ENCODE results near the gene INPP5E.

The INPP5E gene, protein sequence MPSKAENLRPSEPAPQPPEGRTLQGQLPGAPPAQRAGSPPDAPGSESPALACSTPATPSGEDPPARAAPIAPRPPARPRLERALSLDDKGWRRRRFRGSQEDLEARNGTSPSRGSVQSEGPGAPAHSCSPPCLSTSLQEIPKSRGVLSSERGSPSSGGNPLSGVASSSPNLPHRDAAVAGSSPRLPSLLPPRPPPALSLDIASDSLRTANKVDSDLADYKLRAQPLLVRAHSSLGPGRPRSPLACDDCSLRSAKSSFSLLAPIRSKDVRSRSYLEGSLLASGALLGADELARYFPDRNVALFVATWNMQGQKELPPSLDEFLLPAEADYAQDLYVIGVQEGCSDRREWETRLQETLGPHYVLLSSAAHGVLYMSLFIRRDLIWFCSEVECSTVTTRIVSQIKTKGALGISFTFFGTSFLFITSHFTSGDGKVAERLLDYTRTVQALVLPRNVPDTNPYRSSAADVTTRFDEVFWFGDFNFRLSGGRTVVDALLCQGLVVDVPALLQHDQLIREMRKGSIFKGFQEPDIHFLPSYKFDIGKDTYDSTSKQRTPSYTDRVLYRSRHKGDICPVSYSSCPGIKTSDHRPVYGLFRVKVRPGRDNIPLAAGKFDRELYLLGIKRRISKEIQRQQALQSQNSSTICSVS

DNA sequence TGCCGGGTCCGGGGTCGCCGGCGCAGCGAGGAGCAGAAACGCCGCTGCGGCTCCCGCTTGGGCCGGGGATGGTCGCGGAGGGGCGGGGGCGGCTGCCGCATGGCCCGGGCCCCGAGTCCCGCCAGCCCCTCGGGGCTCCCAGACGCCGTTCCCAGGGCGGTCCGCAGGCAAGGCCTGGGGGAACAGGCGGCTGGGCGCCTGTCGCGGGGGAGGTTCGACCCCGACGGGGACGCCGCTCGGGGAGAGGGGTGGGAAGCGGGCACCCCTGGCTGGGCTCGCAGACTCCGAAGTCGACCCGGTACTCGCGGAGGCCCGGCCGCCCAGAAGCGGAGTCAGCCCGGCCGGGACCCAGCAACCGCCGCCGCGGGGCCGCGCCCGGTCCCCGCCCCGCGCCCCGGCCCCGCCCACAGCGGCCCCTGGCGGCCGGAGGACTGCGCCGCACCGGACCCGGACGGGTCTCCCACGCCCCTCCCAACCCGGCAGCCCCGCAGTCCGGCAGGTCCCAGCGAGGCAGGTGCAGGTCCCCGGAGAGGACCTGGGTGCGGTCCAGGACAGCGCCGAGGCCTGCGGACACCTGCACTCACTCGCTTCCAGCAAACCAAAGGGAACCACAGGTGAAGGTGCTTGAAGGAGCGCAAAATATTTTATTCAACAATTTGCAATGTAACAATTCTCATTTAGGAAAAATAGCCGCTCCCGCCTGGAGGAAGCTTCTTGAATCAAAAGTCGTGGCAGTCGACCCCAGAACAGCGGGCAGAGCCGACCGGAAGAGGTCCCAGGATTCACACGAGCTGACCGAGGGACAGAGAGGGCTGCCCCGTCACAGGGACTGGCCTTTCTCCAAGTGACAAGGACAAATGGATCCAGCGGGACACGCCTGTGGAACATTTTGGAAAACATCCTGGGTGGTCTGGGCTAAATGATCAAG lies at the start of gene INPP5E:
Gene INPP5E, minus strand, starts transcription at position 365 of the 928 bp plus-strand sequence. CDS start 426 bp downstream, outside the sequence.
- DNase-seq: peak; percentile 81

DNA sequence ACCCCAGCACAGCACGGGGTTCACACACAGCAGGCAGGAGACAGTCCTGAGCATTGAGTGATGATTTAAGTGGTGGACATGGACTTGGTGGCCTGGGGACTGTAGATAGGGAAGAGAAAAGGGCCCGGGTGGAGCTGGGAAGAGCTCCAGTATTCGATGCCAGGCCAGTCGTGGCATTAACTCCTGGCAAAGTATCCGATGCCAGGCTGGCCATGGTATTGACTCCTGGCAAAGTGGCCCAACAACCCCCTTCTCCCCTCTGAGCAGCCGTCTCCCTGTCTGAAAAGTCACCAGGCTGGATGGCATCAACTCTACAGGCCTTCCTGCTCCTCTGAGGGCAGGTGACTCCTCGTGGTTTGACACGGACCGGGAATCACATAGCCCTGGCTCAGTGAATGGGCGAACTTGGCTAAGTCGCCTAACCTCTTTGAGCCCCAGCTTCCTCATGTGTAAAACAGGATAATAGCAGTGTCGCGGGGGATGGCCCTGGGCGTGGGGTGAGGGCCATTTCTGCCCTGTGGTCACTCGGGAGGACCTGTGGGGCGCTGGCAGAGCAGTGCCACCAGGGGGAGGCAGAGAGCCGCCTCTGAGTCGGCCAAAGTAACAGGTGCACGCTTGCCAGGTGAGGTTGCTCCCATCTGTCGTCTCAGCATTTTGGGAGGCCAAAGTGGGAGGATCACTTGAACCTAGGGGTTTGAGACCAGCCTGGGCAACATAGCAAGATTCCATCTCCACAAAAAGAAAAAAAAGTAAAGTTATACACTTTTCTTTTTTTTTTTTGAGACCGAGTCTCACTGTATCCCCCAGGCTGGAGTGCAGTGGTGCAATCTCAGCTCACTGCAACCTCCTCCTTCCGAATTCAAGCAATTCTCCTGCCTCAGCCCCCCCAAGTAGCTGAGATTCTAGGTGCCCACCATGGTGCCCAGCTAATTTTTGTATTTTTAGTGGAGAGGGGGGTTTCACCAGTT lies 48.9 kb upstream of the INPP5E start:
- DNase-seq: peak; percentile 61

DNA sequence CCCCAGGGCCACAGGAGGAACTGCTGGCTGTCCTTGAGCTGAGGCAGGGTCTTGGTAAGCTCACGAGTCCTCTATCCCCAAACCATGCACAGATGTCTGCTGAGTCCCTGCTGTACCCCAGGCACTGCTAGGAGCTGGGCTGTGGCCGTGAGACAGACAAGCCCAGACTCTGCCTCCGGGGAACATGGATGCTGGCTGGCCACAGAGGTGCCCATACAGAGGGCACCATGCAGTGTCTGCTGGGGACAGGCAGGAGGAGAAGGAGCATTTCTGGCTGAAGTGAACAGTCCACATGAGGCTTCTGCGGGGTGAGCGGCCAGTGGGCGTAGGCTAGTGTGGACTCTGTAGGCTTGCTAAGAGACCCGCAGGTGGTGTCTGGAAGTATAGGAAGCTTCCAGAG lies 48.0 kb upstream of the INPP5E start:
- DNase-seq: no peak

DNA sequence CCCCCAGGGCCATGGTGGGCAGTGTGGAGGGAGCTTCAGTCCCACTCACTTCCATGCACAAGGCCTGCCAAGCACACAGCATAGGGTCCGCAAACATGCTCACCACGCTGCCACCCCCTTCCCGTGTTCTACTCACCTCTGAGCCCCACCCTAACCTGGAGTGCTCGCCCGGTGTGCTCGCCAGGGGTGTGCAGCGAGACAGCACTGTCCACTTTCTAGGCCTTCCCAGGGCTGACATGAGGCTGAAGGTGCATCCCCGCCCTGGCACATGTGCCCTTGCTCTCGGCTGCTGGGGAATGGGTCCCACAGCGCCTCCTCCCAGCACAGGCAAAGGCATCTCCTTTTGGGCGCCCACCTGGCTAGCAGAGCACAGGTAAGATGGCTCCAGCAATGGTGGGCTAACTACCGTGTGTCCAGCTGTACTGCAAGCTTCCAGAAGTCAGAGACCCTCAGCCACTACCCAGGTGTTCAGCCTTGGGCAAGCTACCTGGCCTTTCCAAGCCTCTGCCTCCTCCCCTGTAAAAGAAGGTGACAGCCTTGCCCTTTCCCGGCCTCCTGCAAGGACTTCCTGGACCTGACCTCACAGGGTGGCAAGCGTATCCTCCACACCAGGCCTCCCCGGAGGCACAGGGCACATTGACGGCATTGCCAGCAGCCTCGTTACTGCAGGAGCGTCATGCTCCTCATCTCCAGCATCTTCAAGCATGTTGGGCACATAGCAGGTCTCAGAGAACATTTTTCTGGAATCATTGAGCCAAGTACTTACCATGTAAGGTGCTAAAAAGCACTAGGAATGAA lies 47.4 kb upstream of the INPP5E start:
- no peak for DNase-seq

DNA sequence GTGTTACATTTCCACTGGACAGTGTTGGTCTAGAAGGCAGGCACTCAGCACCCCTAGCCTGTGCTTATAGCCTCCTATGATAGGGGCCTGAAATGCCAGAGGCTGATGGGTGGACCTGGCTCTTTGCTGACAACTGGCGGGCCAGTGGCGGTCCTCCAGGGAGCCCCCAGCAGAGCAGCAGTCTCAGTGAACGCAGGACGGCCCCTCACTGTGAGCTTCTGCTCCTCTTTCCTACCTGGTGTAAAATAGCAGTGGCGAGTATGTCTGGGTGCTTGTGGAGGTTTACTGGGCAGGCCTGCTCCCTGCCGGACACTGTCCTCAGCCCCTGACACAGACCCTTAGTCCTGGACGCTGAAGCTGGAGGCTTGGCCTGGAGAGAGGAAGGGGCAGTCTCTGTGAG lies 46.5 kb upstream of the INPP5E start:
- no peak for DNase-seq

DNA sequence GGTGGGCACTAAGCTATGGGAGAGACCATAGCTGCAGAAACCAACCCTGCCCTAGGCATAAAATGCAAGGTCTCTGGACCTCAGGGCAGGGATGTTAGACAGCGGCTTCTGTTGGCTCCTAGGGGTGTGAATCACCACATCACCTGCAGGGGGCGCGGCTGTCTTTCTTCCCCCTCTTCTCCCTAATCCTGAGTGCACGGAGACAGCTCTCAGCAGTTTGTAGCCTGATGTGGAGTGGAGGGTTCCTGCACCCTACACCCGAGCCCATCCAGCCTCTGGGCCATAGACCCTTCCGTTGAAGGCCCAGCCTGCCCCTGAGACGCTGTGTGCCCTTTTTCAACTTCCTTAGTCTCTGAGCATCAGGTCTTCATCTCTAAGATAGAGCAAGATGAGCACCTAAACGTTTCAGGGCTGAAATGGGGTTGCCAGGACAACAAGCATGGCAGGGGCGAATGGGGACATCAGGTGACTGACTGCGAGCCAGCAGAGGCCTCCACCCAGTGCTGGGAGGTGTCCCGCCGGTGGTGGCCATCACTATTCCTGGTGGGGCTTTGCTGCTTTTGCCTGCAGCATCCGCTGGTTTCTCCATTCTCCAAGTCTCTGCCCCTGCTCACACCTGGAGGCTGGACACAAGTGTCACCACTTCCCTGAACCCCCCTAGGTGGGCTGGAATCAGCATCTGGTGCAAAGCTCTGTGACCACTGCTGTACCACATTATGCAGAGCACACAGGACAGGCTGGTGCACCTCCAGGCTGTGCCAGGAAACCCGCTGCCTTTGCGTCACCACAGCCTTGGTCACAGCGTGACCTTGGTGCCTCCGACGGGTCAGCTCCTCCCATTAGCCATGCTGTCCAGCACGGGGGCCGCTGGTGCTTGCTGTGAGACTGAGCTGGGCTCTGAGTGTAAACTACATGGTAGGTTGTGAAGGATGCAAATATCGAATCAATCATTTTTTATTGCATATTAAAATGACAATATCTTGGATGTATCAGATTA lies 45.7 kb upstream of the INPP5E start:
- DNase-seq: peak; percentile 91

DNA sequence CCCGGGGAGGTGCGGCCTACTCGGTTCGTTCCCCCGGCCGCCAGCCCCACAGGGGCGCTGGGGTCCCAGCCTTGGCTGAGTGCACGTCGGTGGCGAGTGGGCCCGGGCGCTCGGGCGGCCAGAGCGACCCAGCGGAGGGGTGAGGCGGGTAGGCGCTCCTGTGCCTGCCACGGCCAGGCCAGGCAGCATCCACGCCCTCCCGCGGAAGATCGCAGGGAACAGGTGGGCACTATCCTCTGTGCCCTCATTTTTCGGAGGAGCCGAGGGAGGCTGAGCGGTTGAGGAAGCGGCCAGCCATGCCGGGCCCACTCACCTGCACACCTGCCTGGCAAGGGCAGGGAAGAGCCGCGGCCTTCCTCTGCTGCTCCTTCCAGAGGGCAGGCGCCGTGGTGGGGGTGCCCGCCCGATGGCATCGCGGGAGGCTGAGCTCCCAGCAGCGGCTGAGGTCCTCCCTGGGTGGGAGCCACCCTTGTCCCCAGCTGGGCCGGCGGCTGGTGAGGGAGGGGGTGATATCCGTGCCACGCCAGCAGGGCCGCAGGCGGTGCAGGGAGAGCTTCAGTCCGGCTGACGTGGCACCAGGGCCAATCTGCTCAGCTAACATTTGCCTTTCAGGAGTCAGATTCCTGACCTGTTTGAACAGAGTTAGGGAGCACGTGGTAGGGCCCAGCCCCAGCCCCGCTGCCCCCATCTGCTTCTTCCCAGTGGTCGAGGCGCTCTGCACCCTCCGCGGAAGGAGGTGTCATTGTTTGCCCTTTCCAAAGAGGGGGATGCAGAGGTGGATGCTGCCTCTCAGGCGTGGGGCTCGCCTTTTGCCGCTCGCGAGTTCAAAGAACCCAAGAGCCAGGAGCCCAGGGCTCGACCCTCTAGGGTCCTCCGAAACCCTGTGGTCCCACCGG lies 44.8 kb upstream of the INPP5E start:
- DNase-seq: no peak

DNA sequence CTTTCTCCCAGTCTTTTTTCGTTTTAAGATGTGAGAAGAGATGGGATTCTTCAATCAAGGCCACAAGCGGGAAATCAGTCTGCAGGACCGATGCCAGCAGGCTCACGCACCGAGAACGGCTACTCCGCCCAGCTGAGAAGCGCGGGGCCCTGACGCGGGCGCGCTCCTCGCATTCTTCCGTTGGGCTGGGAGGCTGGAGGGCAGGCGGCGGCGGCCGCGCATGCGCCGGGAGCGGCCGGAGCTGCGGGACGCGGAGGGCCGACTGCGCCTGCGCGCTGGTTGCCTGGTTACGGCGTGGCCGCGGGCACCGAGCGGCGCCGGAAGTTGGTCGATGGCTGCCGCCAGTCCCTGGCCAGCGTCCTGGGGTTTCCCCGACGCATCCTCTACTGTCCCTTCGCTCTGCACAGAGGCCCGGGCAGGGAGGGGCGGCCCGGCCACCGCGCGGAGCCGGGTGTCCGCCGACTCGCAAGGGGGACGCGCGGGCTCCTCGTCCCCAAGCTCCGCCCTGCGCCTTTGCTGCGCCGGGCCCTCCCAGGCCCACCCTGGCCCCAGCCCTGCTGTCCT lies 44.0 kb upstream of the INPP5E start:
- DNase-seq: peak; percentile 96

DNA sequence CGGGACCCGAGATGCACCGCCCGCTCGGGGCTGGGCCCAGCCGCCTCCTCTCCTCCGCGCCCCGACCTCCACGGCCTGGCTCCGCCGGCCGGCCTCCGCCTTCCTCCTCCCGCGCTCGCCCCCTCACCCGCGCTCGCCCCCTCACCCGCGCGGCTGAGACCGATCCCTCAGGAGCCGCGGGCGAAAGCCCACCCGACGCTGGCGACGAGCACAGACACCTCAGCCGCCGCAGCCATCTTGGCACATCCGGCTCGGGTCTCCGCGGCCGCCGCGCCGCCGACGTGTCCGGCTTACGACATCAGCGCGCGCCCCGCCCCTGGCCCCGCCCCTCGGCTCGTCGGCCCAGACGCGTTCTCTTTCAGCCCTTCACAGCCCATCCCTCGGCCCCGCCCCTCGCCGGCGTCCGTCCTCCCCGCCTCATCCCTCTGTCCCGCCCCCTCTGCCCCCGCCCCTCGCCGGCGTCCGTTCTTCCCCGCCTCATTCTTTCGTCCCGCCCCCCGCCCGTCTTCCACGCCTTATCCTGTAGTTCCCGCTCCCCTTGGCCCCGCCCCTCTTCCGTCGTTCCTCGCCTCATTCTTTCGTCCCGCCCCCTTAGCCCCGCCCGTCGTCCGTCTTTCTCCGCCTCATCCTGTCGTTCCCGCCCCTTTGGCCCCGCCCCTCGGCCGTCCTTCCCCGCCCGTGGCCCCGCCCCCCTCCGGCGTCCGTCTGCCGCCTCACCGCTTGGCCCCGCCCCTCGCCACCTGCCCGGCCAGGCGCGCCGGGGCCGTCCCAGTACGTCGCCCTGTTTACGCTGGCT lies 43.3 kb upstream of the INPP5E start, which contains the start of gene SEC16A:
Gene SEC16A, minus strand, starts transcription at position 248 of the 796 bp plus-strand sequence. CDS start 5,425 bp downstream, outside the sequence.
- peak; percentile 99 for DNase-seq

DNA sequence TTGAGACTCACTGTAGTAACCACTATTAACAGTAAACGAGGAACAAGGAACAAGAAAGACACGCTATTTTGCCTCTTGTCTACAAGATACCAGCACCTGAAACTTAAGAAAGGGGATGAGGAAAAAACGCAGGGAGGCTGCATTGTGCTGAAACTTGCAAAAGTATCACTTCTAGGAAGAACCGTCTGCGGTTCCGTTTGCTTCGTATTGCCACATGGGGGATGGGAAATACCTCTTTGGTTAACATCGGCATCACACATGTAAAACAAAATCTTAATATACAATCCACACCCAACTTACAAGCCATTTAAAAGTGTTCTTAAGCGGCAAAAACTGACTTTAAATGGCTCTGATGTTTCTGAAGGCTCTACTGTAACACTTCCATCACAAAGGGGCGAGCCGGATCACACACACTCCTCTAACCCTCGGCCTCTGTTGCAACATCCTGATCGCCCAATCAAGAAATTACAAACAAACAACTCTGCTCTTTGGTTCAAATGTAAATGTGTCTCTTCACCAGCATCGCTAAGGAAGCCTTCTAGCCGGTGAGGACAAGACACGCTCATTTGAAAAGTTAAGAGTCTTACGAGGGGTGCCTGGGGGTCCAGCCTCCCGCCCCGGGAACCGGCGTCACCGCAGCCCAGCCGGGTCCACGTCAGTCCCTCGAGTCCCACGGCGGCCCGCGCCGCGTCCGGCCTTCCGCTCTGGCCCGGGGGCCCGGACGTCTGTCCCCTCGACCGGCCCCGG lies 42.6 kb upstream of the INPP5E start:
- peak; percentile 65 for DNase-seq

DNA sequence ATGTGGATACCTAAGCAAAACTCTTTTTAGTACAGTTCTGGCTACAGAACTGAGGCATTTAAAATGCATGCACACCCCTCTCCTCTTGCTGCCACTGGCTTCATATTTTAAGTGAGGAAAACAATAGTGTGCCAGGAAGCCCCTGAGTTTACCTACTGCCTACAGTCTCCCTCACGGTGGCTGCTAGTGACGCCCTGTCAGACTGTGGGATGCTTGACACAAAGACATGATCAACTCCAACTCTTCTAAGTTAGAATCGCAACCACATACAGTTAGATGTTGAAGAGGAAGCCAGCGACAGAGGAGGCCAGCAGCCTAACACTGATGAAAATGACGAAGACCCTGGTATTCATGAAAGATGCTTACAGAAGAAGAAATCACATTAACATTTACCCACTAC lies 41.9 kb upstream of the INPP5E start:
- no peak for DNase-seq

DNA sequence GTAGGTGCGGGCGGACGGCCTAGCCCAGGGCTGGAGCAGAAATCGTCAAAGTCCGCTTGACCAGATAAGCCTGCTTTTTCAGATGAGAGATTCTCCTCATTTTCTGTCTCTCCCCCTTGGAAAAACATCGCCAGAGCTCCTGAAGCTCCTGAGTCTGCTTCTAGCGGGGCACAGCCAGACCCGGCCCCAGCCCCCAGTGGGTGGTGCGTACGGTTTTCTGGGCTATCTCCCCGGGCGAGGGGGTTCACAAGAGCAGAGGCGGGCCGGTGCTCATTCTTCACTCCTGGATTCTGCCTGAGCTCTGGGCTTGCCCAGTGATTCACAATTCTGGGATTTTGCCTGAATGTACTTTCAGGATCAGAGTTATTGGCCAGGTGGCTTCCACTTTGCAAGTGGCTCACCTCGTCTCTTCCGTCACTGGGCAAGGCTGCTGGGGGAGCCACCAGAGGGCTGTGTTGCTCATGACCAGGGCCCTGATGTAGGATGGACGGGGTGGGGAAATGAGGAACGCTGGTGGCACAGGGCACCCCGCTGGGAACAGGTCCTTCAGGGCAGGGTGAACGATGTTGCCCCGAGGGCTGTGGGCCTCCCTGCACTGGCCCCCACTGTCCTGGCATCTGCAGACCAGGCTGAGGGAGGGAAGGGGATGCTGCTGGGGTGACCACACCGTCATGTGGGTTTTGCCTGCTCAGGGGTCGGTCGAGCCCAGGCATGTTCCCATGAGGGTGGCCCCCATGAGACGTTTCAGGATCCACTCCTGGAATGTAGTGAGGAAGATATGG lies 36.9 kb upstream of the INPP5E start:
- no peak for DNase-seq

DNA sequence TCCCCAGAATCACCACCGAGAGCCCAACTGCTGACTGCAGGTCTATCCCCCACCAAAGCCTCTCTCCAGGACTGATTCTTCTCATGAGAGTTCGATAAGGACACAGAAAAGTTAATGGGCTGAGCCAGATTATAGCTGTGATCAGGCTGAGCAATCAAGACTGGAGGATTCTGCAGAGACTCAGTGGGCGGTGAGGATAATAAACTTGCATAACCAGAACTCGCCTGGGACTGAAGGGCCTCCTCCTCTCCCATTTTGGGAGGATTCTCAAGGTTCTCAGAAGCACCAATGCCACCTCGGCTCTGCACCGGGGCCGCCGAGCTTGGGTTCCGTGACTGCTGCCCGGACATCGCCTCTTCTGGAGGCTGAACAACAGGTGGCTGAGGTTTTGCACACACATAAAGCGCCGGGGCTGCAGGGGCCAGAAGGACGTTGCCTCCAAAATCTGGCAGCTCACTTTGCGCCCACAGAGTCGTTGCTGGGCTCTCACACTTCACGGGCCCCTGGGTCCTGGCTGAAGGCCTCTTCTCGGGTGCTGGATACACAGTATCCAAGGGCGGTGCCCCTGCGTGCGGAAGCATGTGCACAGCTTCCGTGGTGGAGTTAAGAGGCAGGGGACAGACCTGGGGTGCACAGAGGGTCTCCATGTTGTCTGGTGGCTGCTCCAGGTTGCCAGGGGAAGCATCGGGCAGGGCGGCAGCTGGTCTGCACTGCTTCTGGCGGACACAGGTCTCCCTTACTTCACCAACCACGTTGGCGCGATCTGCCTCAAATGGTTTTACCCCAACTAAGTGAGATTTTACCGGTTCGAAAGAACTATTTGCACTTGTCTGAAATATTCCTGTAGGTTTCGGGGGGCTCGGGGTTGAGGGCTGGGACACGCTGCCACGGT lies 35.6 kb upstream of the INPP5E start:
- DNase-seq: no peak

DNA sequence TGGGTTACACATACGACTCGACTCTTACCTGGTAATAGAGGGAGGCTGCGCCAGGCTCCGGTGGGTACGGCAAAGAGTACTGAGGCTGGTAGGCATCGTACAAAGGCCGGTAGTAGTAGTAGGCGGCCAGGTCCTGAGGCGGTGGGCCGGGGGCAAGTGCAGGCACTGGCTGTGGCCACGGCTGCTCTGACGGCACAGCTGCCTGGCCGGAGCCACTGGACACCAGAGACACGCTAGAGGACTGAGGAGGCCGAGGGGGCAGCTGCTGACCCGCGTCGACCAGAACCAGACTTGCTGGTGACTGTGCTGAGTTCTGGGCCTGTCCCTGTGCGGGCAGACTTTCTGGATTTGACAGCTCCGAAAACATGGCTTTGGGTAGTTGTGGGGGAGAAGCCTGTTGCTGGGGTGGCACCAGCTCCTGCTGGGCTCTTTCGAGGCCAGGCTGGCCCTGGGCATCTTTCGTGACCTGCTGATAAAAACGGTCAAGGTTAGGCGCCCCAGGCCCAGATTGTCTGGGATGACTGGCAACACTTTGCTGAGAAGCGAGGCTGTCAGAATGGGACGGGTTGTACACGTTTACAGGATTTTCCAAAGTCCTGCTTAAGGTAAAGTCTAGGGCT lies 34.5 kb upstream of the INPP5E start:
- DNase-seq: no peak
